Stimulated activated CD8-positive, alpha-beta memory T cell treated with anti-CD3 and anti-CD28 coated beads, Interleukin-15, amount 100 ng/mL, for 1 hour (primary cell): ENCODE data around the gene MPV17L.
"Not testable (repeated sequence)": the region's sequence is repeated elsewhere in the genome, so short reads cannot be mapped to it uniquely, and the experiment has no call there.

Source experiments
- DNase-seq: peaks from one replicate; pipeline ENCODE4 v3.0.0-alpha.2; 2020; ENCODE audit warnings: low read depth

The MPV17L gene

GRCh38 chr16:15452246-15452855 is 56.8 kb downstream of the MPV17L start:
- DNase-seq, result no peak

- not testable (repeated sequence) for DNase-seq
Measured at GRCh38 chr16:15453296-15453695, 57.7 kb downstream of the MPV17L start.

- not testable (repeated sequence) for DNase-seq
Measured at GRCh38 chr16:15454933-15455332, 59.4 kb downstream of the MPV17L start.

GRCh38 chr16:15457400-15457799 is 61.8 kb downstream of the MPV17L start:
- no peak for DNase-seq

- DNase-seq, result no peak
Measured at GRCh38 chr16:15457958-15458357, 62.4 kb downstream of the MPV17L start.

GRCh38 chr16:15459791-15460190 is 64.2 kb downstream of the MPV17L start:
- DNase-seq, result no peak

GRCh38 chr16:15460601-15461000 is 65.0 kb downstream of the MPV17L start:
- no peak for DNase-seq

- no peak for DNase-seq
Measured at GRCh38 chr16:15461376-15461775, 65.8 kb downstream of the MPV17L start.
